GM21367 (cell line): ENCODE measurements around the gene KRT2.

Experiments
- ATAC-seq: cut with Tn5 transposase; IDR thresholded peaks from one replicate; pipeline ENCODE4 v1.9.1; 2021; ENCODE audit not compliant: unreplicated experiment

KRT2 gene

GRCh38 chr12:52667509-52667908, 15.5 kb upstream of the KRT2 start:
- no peak for ATAC-seq

GRCh38 chr12:52666471-52666870, 14.5 kb upstream of the KRT2 start:
- no peak for ATAC-seq

- no peak for ATAC-seq
Observed at GRCh38 chr12:52663420-52663819, 11.4 kb upstream of the KRT2 start.

- no peak for ATAC-seq
Observed at GRCh38 chr12:52662918-52663229, 10.9 kb upstream of the KRT2 start.

GRCh38 chr12:52662093-52662917, 10.3 kb upstream of the KRT2 start:
- no peak for ATAC-seq

- no peak for ATAC-seq
Observed at GRCh38 chr12:52661668-52662067, 9.7 kb upstream of the KRT2 start.

GRCh38 chr12:52660934-52661499, 9.0 kb upstream of the KRT2 start:
- ATAC-seq, result no peak

- no peak for ATAC-seq
Observed at GRCh38 chr12:52659951-52660350, 7.9 kb upstream of the KRT2 start.

- ATAC-seq, result no peak
Observed at GRCh38 chr12:52659395-52659794, 7.4 kb upstream of the KRT2 start.

GRCh38 chr12:52658196-52658595, 6.2 kb upstream of the KRT2 start:
- ATAC-seq, result no peak

- ATAC-seq, result no peak
Observed at GRCh38 chr12:52657250-52657902, 5.4 kb upstream of the KRT2 start.

- ATAC-seq, result no peak
Observed at GRCh38 chr12:52656616-52657015, 4.6 kb upstream of the KRT2 start.

- no peak for ATAC-seq
Observed at GRCh38 chr12:52655720-52656124, 3.7 kb upstream of the KRT2 start.

GRCh38 chr12:52655251-52655650, 3.2 kb upstream of the KRT2 start:
- no peak for ATAC-seq

- ATAC-seq, result no peak
Observed at GRCh38 chr12:52650520-52651081, 1.4 kb downstream of the KRT2 start.

- no peak for ATAC-seq
Observed at GRCh38 chr12:52649066-52649465, 2.9 kb downstream of the KRT2 start.

GRCh38 chr12:52648012-52648550, 3.9 kb downstream of the KRT2 start:
- no peak for ATAC-seq

- no peak for ATAC-seq
Observed at GRCh38 chr12:52647601-52648000, 4.4 kb downstream of the KRT2 start.

GRCh38 chr12:52646613-52647012, 5.4 kb downstream of the KRT2 start:
- ATAC-seq, result no peak

GRCh38 chr12:52645982-52646381, 6.0 kb downstream of the KRT2 start:
- no peak for ATAC-seq

- no peak for ATAC-seq
Observed at GRCh38 chr12:52645120-52645761, 6.8 kb downstream of the KRT2 start.
